Activated T-cell treated with anti-CD3 and anti-CD28 coated beads, Interleukin-2, amount 50 U/mL, for 24 hours (primary cell): ENCODE measurements around the gene ART4.
A peak's percentile ranks its signal among the peaks of the same experiment; 100 is the strongest.

Experiments
- DNase-seq: peaks from one replicate; pipeline ENCODE4 v3.0.0-alpha.2; 2020
- H3K27ac Mint-ChIP-seq: 2 replicates; pipeline ENCODE4 v1.8.0; 2020; ENCODE audit warnings: mild to moderate bottlenecking, mixed read lengths
- H3K27me3 Mint-ChIP-seq: 2 replicates; pipeline ENCODE4 v1.8.0; 2020; ENCODE audit warnings: mixed read lengths
- H3K36me3 Mint-ChIP-seq: 2 replicates; pipeline ENCODE4 v1.8.0; 2020; ENCODE audit warnings: low read depth, mixed read lengths
- H3K4me1 Mint-ChIP-seq: 2 replicates; pipeline ENCODE4 v1.8.0; 2020; ENCODE audit warnings: low read depth, mixed read lengths
- H3K4me3 Mint-ChIP-seq: 2 replicates; pipeline ENCODE4 v1.8.0; 2020; ENCODE audit warnings: mild to moderate bottlenecking, moderate library complexity, mixed read lengths
- H3K9me3 Mint-ChIP-seq: 2 replicates; pipeline ENCODE4 v1.8.0; 2020; ENCODE audit warnings: mixed read lengths

The ART4 gene, protein sequence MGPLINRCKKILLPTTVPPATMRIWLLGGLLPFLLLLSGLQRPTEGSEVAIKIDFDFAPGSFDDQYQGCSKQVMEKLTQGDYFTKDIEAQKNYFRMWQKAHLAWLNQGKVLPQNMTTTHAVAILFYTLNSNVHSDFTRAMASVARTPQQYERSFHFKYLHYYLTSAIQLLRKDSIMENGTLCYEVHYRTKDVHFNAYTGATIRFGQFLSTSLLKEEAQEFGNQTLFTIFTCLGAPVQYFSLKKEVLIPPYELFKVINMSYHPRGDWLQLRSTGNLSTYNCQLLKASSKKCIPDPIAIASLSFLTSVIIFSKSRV

DNA sequence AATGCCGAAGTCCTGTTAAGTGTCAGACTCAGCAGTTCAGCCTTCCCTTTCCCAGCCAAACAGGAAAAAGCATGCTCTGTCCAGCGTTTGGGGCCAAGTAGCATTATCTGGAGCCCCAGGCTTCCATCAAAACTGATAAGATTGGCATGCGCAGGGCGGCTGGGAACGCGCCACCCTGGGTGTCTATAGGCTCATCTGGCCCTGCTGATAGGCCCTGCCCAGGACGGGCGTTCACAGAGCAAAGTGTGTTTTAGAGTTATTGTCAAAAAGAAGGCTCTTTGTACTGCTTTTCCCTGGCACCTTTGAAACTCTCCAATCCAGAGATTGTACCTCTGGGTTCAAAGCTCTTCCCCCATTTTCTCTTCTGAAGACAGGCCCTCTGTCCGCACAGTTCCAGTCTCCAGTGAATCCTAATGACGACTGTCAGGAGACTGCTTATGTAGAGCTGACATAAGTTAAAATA lies at the start of gene ART4:
Gene ART4 (minus strand): TSS at position 102 of the 463 bp plus-strand sequence. CDS start 413 bp downstream, outside the sequence.
- no peak within 1 kb of the TSS for H3K4me3 Mint-ChIP-seq
- no peaks in the 10 kb centered on the region for H3K9me3 Mint-ChIP-seq
- H3K4me1 Mint-ChIP-seq, result peaks cover 11% of the 10 kb centered on the region
- H3K27ac Mint-ChIP-seq, result no peak within 1 kb of the TSS
- DNase-seq, result no peak
- H3K36me3 Mint-ChIP-seq, result no peaks in the 10 kb centered on the region
- peaks cover 9% of the 10 kb centered on the region for H3K27me3 Mint-ChIP-seq

DNA sequence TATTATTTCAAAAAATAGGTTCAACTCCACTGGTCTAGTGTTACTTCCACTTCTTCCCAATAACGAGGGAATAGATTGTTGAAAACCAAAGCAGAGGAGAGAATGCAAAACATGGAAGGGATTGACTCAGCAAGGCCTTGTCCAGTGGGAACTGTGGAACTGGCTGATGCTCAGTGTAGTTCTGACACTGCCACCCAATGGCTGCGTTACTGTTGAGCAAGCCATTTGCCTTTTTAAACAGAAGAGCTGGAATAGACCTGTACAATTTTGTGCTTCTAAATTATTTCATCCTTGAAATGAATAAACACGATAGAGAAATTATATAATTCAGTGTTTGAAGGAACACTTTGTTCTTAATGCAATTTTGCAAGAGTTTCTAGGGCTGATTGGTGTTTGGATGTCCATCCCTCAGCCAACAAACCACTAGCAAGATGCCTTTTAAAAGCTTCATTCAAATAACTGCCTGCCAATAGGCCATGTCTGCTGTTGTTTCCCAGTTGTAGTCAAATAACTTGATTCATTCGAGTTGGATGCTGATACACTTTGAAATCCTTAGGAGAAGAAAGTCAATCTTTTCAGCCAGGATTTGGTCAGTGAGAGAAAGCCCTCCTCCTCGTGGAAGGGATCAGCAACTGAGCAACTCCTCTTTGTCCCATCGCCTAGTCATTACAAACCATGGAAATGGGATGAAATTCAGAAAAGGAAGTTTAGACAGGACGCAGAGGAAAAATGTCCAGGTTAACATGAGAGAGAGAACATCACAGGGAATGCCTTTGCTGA lies 49.6 kb upstream of the ART4 start:
- H3K36me3 Mint-ChIP-seq, result no peaks in the 10 kb centered on the region
- no peak overlapping the region for H3K27ac Mint-ChIP-seq
- no peak for DNase-seq
- no peaks in the 10 kb centered on the region for H3K27me3 Mint-ChIP-seq
- no peaks in the 10 kb centered on the region for H3K4me1 Mint-ChIP-seq
- H3K9me3 Mint-ChIP-seq, result no peaks in the 10 kb centered on the region
- no peak overlapping the region for H3K4me3 Mint-ChIP-seq

DNA sequence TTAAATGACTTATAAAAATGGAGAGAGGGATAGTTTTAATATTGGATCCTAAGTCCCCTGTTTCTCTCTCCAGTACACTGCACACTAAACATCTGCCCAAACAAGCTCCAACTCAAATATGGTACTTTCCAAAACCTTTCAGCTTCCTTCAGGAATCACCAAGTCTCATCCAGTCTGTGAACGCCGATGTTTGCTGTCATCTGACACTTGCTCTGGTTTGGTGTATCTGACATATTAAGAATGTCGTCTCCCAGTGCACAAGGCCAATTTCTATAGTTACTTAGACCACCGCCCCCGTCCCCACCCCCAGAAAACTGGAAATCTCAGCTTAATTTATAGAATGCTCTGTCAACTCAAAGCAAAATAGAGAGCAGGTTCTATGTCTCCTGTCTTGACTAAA lies 47.4 kb upstream of the ART4 start:
- Mint-ChIP-seq H3K9me3 (no peaks in the 10 kb centered on the region), H3K36me3 (no peaks in the 10 kb centered on the region), H3K4me3 (no peak overlapping the region), H3K27me3 (peaks cover under 1% of the 10 kb centered on the region), H3K27ac (no peak overlapping the region), H3K4me1 (peaks cover 7% of the 10 kb centered on the region)
- DNase-seq, result no peak

DNA sequence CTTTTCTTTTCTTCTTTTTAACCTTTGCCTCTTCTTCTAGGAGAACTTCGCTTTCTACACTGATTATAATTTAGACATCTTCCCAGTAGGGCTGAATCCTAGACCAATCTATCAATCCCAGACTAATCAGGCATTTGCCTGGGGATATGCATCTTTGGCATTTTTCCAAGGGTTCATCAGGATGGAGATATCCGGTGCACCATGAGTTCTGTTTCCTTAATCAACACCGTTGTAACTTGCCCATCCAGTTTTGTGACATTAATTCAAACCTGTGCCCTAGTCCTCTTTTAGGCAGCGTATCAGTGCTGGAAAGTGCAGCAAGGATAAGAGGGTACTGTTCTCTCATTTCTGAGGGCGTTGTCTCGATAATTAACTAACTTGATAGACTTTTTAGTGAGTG lies 42.9 kb upstream of the ART4 start:
- Mint-ChIP-seq H3K27ac (no peak overlapping the region), H3K36me3 (no peaks in the 10 kb centered on the region), H3K4me1 (peaks cover 25% of the 10 kb centered on the region), H3K27me3 (peaks cover 5% of the 10 kb centered on the region), H3K9me3 (no peaks in the 10 kb centered on the region), H3K4me3 (no peak overlapping the region)
- no peak for DNase-seq

DNA sequence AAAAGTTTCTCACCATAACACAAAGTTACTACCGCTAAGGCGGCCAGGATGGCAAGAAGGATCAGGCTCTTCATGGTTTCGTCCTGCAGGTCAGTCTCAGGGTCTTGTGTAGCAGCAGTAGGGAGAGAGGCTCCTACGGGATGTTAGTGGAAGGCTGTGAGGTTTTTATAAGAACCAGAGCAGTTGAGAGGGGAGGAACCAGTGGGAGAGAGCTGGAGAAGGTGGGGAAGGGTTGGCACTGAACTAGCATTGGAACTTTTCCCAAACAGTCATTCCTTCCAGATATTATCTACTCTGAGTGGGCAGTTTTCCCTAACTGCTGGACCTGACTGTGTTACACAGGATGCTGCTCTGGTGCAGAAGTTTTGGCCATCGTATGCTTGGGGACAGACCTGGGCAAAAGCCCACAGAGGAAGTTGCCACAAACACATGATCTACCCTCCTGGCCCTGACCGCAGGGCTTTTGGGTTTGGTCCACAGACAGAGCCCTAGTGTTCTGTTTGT lies 42.4 kb upstream of the ART4 start, which contains the start of gene MGP:
Gene MGP (minus strand): TSS at position 137 of the 504 bp plus-strand sequence. CDS start 63 bp downstream, at position 74.
- Mint-ChIP-seq H3K27ac (peak within 1 kb of the TSS; percentile 60), H3K27me3 (peaks cover 5% of the 10 kb centered on the region), H3K4me1 (peaks cover 29% of the 10 kb centered on the region), H3K36me3 (no peaks in the 10 kb centered on the region), H3K4me3 (peak within 1 kb of the TSS; percentile 51), H3K9me3 (no peaks in the 10 kb centered on the region)
- no peak for DNase-seq

DNA sequence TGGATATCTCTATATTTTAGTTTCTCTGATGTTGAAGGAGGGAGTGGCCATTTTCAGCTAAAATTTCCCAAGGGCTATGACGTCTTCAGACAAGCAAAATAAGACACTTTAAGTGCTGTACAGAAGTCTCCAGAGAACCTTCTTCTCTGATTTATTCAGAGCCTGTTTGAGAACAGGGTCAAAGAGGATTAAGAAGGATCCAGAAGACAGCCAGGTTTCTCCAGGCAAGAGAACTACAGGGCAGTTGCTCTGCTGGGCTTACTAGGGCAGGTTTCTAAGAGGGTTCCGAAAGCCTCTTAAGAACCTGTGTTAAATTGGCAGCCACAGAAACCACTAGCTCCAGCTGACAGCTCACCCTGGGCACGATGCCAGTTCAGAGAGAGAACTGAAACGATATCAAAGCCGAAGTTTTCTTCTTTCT lies 41.1 kb upstream of the ART4 start:
- Mint-ChIP-seq H3K36me3 (no peaks in the 10 kb centered on the region), H3K27me3 (peaks cover 5% of the 10 kb centered on the region), H3K4me3 (peak overlapping the region; percentile 51), H3K9me3 (no peaks in the 10 kb centered on the region), H3K4me1 (peaks cover 35% of the 10 kb centered on the region), H3K27ac (peak overlapping the region; percentile 60)
- peak; percentile 74 for DNase-seq

DNA sequence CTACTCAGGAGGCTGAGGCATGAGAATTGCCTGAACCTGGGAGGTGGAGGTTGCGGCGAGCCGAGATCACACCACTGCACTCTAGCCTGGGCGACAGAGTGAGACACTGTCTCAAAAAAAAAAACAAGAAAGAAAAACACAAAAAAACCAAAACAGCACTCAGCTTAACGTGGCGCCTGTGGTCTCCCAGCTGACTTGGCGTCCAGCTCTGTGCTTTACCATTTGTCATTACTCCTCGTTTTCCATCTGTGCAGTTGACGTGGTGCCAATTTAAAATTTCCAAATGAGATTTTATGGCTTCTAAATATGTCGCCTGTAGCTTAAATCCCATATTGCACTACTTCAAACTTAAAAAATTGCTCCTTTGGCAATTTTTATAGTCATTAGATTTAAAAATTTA lies 40.4 kb upstream of the ART4 start:
- no peak for DNase-seq
- no peaks in the 10 kb centered on the region for H3K9me3 Mint-ChIP-seq
- no peak overlapping the region for H3K27ac Mint-ChIP-seq
- no peaks in the 10 kb centered on the region for H3K36me3 Mint-ChIP-seq
- H3K27me3 Mint-ChIP-seq, result peaks cover 5% of the 10 kb centered on the region
- no peak overlapping the region for H3K4me3 Mint-ChIP-seq
- peaks cover 35% of the 10 kb centered on the region for H3K4me1 Mint-ChIP-seq

DNA sequence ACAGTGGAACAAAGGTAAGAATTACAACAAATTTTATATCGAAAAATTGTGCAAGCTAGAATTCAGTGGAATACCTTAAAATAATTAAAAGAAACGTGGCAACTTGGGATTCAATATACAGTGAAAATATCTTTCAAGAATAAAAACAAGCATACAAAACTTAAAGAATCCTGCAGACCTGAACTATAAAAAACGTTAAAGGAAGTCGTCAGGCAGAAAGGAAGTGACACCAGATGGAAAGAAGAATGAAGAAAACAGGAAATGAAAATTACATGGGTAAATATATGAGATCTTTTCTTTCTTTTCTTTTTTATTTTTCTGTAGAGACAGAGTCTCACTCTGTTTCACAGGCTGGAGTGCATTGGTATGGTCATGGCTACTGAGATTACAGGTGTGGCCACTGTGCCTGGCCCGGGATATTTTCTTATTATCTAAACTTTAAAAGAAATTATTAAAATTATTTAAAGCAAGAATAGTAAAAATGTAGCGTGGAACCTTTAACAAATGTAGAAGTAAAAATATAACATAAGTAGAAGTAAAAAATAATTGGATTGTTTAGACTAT lies 37.6 kb upstream of the ART4 start:
- peaks cover 5% of the 10 kb centered on the region for H3K27me3 Mint-ChIP-seq
- H3K4me3 Mint-ChIP-seq, result no peak overlapping the region
- H3K27ac Mint-ChIP-seq, result peak overlapping the region; percentile 84
- DNase-seq, result no peak
- H3K9me3 Mint-ChIP-seq, result no peaks in the 10 kb centered on the region
- H3K4me1 Mint-ChIP-seq, result peaks cover 30% of the 10 kb centered on the region
- no peaks in the 10 kb centered on the region for H3K36me3 Mint-ChIP-seq

DNA sequence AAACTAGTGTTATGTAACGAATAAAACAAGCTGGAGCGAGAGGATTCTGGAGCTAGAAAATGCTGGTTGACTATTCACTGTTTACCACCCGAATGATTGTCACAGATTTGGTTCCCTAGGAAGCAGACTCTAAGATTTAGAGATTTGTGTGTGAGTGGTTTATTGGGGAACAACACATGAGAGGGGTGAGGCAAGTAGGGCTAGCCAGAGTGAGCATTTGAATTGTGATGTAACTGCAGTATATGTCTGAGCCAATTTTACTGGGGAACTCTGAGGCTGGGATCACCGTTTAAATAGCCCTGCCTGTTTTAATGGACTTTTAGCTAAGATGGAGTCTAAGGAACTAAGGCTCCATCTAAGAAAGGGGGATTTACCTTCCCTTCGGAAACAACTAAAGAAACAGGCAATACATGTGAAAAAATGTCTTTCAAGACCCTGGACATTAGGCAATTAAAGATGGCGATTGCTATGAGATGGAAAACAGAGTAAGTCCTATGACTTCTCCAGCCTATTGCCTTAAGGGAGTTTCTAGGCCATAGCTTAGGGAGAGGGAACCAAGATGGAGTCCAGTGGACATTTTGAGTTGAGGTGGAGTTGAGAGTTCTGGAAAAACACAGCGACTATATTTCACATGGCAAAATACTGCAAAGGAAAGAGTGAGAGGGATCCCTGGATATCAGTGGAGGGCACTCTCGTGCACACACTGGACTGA lies 36.1 kb upstream of the ART4 start:
- no peak overlapping the region for H3K4me3 Mint-ChIP-seq
- peaks cover 17% of the 10 kb centered on the region for H3K4me1 Mint-ChIP-seq
- no peaks in the 10 kb centered on the region for H3K27me3 Mint-ChIP-seq
- no peaks in the 10 kb centered on the region for H3K9me3 Mint-ChIP-seq
- H3K27ac Mint-ChIP-seq, result no peak overlapping the region
- H3K36me3 Mint-ChIP-seq, result no peaks in the 10 kb centered on the region
- DNase-seq, result no peak

DNA sequence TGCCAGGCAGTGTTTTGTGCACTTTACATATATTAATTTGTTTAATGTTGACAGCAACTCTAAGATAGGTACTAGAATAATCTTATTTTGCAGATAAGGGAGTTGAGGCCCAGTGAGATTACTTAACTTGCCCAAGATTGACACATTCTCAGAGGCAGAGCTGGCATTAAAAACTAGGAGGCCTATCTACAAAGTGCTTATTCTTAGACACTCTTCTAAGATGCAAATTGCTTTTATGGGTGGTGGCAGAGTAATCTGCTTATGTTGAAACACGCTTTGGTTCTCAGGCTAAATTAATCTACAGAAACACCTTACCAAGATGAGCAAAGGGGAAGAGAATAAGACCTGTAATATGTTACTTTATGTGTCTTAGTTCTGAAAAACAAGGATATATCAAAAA lies 35.2 kb upstream of the ART4 start:
- no peaks in the 10 kb centered on the region for H3K36me3 Mint-ChIP-seq
- DNase-seq, result no peak
- no peaks in the 10 kb centered on the region for H3K9me3 Mint-ChIP-seq
- peaks cover 15% of the 10 kb centered on the region for H3K4me1 Mint-ChIP-seq
- no peak overlapping the region for H3K27ac Mint-ChIP-seq
- H3K4me3 Mint-ChIP-seq, result no peak overlapping the region
- no peaks in the 10 kb centered on the region for H3K27me3 Mint-ChIP-seq

DNA sequence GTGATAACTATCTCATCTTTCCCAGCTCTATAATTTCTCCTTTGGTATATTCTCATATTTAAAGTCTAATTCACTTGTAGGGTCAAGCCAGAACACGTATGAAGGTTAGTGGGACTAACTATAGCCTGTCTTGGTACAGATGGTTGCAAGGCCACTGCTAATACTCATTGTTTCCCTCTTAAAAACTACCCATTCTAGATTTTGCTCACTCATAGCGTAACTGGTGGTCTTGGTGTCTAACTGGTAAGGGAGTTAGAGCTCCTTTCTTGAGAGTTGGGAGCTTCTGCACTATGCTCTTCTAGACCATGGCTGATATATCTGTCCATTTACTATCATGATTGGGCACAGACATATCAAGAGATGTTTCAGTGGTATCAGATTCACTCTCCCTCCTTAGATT lies 33.5 kb upstream of the ART4 start:
- H3K4me3 Mint-ChIP-seq, result no peak overlapping the region
- H3K27ac Mint-ChIP-seq, result no peak overlapping the region
- peaks cover 13% of the 10 kb centered on the region for H3K4me1 Mint-ChIP-seq
- H3K27me3 Mint-ChIP-seq, result no peaks in the 10 kb centered on the region
- no peaks in the 10 kb centered on the region for H3K9me3 Mint-ChIP-seq
- H3K36me3 Mint-ChIP-seq, result no peaks in the 10 kb centered on the region
- DNase-seq, result no peak

DNA sequence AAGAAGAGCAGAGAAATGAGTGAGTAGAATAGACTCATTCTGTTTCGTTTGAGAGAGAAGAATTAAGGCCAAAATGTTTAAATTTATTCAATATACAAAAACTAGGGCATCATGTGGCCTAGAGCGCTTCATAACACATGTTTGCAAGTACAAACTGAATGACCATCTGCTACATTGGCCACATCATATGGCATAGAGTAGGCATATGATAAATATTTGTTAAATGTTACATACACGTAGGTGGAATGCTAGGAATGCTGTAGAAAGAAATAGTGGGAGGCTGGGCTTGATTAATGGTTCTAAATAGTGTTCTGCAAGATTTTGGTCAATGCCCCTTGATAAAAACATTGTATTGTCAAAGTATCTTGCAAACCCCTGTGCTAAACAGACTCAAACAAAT lies 31.6 kb upstream of the ART4 start:
- no peaks in the 10 kb centered on the region for H3K27me3 Mint-ChIP-seq
- no peak for DNase-seq
- H3K9me3 Mint-ChIP-seq, result no peaks in the 10 kb centered on the region
- peaks cover 1% of the 10 kb centered on the region for H3K4me1 Mint-ChIP-seq
- H3K27ac Mint-ChIP-seq, result no peak overlapping the region
- H3K4me3 Mint-ChIP-seq, result no peak overlapping the region
- H3K36me3 Mint-ChIP-seq, result no peaks in the 10 kb centered on the region

DNA sequence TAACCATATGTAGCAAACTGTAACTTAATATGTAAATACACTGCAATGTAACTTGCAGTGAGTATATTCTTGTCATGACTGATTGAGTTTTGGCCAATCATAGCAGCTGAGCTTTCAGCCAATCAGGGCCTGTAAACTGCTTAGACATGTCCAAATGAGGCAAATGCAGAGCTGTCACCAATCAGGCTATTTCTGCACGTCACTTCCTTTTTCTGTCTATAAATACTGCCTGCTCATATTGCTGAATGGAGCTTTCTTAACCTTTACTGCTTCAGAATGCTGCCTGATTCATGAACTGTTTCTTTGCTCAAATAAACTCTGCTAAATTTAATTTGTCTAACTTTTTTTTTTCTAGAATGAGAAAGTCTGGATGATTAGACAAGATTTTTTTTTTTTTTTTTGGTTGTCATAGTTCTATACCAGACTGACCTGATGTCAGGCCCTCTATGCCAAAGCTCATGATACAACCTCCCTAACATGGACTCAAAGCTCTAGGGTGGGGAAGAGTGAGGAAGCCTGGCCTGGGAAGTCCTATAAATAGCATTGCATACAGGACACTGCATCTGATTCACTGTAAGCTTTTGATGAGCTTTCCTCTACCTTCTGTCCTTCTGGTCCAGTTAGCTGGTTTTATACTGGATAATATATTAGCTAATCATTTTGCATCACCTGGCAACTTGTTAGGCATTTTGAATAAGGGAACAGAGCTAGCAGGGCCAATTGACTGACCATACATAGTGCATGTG lies 30.3 kb upstream of the ART4 start:
- Mint-ChIP-seq H3K36me3 (no peaks in the 10 kb centered on the region), H3K4me1 (peaks cover 3% of the 10 kb centered on the region), H3K27me3 (no peaks in the 10 kb centered on the region), H3K4me3 (no peak overlapping the region), H3K27ac (no peak overlapping the region), H3K9me3 (no peaks in the 10 kb centered on the region)
- DNase-seq, result no peak

DNA sequence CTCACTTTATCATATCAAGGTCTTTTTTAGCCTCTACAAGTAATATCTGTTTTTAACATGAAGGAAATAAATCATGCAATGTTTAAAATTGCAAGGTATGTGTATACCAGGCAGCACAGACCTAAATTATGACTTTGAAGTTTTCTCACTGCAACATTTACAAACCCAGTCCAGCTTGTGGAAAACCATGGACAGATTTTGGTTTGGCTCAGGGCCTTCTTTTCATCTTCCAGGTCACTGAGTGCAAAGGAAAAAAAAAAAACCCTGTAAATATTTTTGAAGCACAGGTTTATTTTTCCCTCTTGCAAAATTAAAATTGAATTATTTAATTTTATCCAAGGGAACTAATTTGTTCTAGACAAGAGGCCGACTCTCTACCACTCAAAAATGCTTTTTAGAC lies 28.6 kb upstream of the ART4 start:
- H3K4me3 Mint-ChIP-seq, result no peak overlapping the region
- H3K9me3 Mint-ChIP-seq, result no peaks in the 10 kb centered on the region
- DNase-seq, result no peak
- H3K27me3 Mint-ChIP-seq, result no peaks in the 10 kb centered on the region
- H3K4me1 Mint-ChIP-seq, result peaks cover 3% of the 10 kb centered on the region
- no peak overlapping the region for H3K27ac Mint-ChIP-seq
- H3K36me3 Mint-ChIP-seq, result no peaks in the 10 kb centered on the region
